GM18508 (cell line): ENCODE measurements around the gene NPEPL1.
"Not testable (repeated sequence)": the region's sequence is repeated elsewhere in the genome, so short reads cannot be mapped to it uniquely, and the experiment has no call there.

Experiments used
- ATAC-seq: cut with Tn5 transposase; IDR thresholded peaks from one replicate; pipeline ENCODE4 v1.9.1; 2021; ENCODE audit warnings: moderate number of reproducible peaks; ENCODE audit not compliant: insufficient read depth, unreplicated experiment

NPEPL1 gene

GRCh38 chr20:58692579-58693225, at the start of gene NPEPL1:
TSS of gene NPEPL1 (plus strand) at chr20:58692800. CDS start at chr20:58692901, 101 bp downstream.
- no peak for ATAC-seq

- ATAC-seq, result not testable (repeated sequence)
Observed at GRCh38 chr20:58642896-58643295, 49.7 kb upstream of the NPEPL1 start.

- ATAC-seq, result no peak
Observed at GRCh38 chr20:58645412-58645968, 47.1 kb upstream of the NPEPL1 start.

- no peak for ATAC-seq
Observed at GRCh38 chr20:58646257-58646656, 46.3 kb upstream of the NPEPL1 start.

GRCh38 chr20:58646703-58647102, 45.9 kb upstream of the NPEPL1 start:
- no peak for ATAC-seq

GRCh38 chr20:58647162-58647795, 45.3 kb upstream of the NPEPL1 start:
- ATAC-seq, result no peak

- ATAC-seq, result no peak
Observed at GRCh38 chr20:58647796-58648501, 44.7 kb upstream of the NPEPL1 start.

- ATAC-seq, result not testable (repeated sequence)
Observed at GRCh38 chr20:58648502-58648825, 44.1 kb upstream of the NPEPL1 start.

GRCh38 chr20:58649288-58650180, 43.1 kb upstream of the NPEPL1 start:
- no peak for ATAC-seq

- ATAC-seq, result no peak
Observed at GRCh38 chr20:58650181-58650775, 42.3 kb upstream of the NPEPL1 start.

- no peak for ATAC-seq
Observed at GRCh38 chr20:58650776-58651558, 41.6 kb upstream of the NPEPL1 start, which contains the start of gene STX16. TSS of gene STX16 (plus strand) at chr20:58651283. CDS start at chr20:58652007, 724 bp downstream.

GRCh38 chr20:58651559-58651945, 41.0 kb upstream of the NPEPL1 start:
- no peak for ATAC-seq

- no peak for ATAC-seq
Observed at GRCh38 chr20:58651946-58652605, 40.5 kb upstream of the NPEPL1 start.

- no peak for ATAC-seq
Observed at GRCh38 chr20:58652606-58653294, 39.9 kb upstream of the NPEPL1 start.

GRCh38 chr20:58654337-58654736, 38.3 kb upstream of the NPEPL1 start:
- no peak for ATAC-seq

- no peak for ATAC-seq
Observed at GRCh38 chr20:58655328-58656107, 37.1 kb upstream of the NPEPL1 start.

- no peak for ATAC-seq
Observed at GRCh38 chr20:58656831-58657230, 35.8 kb upstream of the NPEPL1 start.
